HG03108 (cell line): Measurements from ENCODE around the gene TUBB2B.
"Not testable (repeated sequence)": the region's sequence is repeated elsewhere in the genome, so short reads cannot be mapped to it uniquely, and the experiment has no call there.

Experiments
- ATAC-seq: cut with Tn5 transposase; IDR thresholded peaks from one replicate; pipeline ENCODE4 v1.9.1; 2021; ENCODE audit warnings: moderate library complexity; ENCODE audit not compliant: unreplicated experiment

The TUBB2B gene

GRCh38 chr6:3258720-3259490, 31.5 kb upstream of the TUBB2B start, which contains the start of gene PSMG4:
Gene PSMG4, plus strand, starts transcription at chr6:3258947. Its CDS starts 76 bp downstream, at chr6:3259023.
- peak; percentile 61 for ATAC-seq

GRCh38 chr6:3258201-3258600, 30.7 kb upstream of the TUBB2B start:
- no peak for ATAC-seq

- no peak for ATAC-seq
Observed at GRCh38 chr6:3253597-3253961, 26.1 kb upstream of the TUBB2B start.

GRCh38 chr6:3252861-3253596, 25.6 kb upstream of the TUBB2B start:
- ATAC-seq: no peak

DNA sequence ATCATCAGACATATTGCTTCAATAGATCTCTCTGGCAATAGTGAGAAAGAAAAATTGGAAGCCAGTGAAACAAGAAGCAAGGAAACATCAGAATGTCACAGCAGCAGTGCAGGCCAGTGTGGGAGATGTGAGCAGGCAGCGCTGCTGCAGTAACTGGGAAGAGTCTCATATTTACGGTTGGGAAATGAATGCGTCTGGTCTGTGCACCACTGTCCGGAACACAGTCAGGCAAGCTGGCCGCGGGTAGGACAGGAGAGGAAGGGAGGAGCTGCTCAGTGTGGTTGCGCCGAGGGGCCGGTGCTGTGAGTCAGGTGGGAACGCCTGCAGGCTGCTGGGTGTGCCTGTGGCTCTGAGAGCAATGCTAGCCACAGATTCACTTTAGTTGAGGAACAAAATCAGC, 24.9 kb upstream of the TUBB2B start:
- ATAC-seq: no peak

GRCh38 chr6:3251462-3252314, 24.2 kb upstream of the TUBB2B start:
- ATAC-seq: peak; percentile 73

GRCh38 chr6:3250231-3250675, 22.8 kb upstream of the TUBB2B start:
- no peak for ATAC-seq

DNA sequence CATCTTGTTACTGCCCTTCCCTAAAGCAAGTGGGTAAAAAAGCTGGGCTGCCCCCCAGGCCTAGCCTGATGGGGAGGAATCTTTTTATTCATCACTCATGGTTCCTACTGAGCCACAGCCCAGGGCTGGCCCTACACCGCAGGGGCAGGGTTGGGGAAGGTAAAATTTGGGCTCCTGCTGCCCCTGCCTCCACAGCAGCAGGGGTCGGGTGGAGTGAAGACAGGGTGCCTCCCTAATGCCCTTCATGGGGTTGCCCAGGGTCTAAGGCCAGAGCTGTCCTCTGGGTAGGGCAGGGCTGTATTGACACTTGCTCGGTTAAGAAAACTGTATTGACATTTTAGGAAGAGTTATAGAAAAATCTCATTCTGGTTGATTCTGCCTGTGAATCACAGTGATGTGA, 22.4 kb upstream of the TUBB2B start:
- ATAC-seq: no peak

DNA sequence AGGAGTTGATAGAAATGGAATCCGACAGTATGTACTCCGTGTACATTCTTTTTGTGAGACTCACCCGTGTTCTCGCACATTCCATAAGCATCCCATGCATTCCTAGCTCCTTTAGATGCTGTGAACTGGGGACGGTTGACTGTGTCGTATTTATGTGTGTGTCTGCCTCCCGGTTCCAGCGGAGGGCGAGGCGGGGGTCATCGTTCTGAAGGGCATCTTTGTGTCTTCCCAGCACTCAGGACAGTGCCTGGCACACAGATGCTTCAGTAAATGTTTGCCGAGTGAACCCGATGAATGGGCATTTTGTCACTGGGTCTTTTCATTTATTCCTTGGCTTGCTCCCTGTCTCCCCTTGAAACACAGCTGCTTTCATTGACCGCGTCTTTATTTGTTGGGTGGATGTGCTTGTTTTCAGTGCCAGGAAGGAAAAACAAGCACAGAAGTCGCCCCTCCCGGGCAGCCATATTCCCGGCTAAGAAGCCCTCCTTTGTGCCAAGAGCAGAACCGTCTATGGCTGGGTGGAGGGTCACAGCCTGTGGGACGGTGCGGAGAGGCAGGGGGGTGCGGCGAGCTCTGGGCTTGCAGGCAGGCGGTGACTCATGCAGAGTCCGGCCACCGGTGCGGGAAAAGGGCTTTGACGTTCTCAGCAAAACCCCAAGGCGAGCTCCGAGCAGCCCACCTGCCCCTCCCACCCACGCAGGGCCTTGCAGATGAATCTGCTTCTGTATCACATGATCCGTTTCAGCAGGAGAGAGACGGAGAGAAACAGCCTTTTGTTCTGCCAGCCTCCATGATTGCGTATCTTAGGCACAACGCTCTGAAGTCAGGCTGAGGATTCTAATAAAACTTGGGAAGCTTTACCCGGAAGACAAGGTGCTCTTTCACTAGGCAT, 20.0 kb upstream of the TUBB2B start:
- no peak for ATAC-seq

GRCh38 chr6:3245216-3245615, 17.8 kb upstream of the TUBB2B start:
- ATAC-seq: no peak

DNA sequence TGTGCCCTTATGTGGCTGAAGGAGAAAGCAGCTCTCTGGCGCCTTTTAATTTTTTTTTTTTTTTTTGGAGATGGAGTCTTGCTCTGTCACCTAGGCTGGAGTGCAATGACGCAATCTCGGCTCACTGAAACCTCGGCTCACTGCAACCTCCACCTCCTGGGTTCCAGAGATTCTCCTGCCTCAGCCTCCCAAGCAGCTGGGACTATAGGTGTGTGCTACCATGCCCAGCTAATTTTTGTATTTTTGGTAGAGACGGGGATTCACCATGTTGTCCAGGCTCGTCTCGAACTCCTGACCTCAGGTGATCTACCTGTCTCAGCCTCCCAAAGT, 17.3 kb upstream of the TUBB2B start:
- not testable (repeated sequence) for ATAC-seq

DNA sequence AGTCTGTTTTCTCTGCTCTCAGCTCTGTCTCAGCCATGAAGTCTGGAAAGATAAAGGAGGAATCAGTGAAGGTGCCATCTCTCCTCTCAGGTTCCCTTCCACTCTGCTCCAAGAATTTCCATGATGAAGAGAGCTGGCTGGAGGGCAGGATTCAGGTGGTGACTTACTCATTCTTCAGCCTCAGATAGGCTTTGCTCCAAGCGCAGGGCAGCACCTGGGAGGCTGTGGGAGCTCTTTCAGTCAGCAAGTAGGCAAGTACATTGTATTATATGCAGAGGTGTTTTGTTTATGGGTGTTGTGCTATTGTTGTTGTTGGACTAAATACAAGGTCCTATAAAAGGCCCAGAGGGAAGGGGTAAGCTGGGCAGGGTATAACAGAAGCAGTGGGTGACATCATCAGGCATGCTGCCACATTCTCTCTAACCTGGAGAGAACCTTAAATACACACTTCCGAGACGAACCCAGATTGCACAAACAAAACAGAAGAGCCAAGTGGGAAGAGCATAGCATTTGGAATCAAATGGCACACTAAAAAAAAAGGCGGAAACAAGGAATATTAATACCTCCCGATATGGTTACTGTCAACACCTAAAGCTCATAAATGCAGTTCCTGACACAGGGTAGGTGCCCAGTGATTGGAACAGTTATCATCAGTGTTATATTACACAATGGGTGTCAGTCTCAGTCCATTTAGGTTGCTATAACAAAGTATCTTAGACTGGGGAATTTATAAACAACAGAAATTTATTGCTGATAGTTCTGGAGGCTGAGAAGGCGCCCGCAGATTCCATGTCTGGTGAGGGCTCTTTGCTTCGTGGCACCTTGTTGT, 16.8 kb upstream of the TUBB2B start:
- no peak for ATAC-seq

DNA sequence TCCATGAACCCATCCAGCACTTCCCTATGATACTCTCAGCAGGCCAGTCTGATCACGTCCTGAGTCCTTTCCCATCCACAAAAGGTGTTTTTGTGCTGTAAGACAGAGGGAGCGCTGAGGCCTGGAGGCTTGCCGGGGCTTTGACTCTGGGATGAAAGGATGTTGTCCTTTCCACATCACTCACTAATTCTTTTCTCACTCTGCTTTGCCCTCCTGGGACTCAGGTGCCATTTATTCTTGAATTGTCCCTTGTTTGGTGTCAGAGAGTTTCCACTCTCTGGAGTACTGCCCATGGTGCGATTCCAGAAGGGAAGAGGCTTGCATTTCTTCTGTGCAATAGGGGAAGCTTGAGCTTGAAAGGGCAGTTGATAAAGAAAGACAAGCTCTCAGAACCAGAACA, 15.3 kb upstream of the TUBB2B start:
- no peak for ATAC-seq

GRCh38 chr6:3241745-3242144, 14.3 kb upstream of the TUBB2B start:
- ATAC-seq: not testable (repeated sequence)

GRCh38 chr6:3240595-3240994, 13.1 kb upstream of the TUBB2B start:
- ATAC-seq: no peak

GRCh38 chr6:3239110-3239830, 11.8 kb upstream of the TUBB2B start:
- no peak for ATAC-seq

DNA sequence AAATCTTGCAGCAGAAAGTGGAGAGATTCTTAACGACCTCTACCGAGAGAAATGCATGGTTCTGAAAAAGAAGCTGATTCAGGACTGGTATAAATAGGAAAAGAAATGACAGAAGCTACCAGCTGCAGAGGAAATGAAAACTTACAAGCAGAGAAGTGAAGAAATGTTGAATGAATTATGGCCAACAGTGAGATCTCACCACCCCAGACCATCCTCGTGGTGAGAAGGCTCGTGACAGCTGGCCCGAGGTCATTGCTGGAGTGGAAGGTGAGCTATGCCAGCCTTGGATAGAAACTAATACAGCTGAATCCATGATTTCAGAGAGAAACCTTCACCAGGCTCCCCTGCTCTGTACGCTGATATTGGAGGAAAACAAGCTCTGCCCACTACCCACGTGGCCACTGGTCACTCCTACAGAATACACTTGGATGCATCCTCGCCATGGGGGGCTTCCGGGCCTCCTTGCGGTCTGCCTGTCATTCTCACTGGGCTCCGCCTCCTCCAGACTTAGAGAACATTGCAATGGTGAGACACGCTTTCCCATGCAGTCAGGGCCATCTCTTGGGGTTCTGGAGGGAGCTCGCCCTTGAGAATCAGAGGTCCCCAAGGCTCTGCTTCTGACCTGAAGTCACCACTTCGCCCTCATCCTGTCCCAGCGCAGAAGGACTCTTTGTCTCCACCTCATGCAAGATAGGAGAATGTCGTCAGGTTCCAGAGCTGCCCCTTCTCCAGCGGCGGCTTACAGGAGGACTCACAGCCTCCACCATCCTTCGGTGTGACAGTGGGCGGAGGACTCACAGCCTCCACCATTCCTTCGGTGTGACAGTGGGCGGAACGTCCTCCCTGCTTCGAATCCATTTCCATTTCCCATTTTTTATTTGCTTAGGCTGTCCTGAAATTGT, 10.6 kb upstream of the TUBB2B start:
- no peak for ATAC-seq

DNA sequence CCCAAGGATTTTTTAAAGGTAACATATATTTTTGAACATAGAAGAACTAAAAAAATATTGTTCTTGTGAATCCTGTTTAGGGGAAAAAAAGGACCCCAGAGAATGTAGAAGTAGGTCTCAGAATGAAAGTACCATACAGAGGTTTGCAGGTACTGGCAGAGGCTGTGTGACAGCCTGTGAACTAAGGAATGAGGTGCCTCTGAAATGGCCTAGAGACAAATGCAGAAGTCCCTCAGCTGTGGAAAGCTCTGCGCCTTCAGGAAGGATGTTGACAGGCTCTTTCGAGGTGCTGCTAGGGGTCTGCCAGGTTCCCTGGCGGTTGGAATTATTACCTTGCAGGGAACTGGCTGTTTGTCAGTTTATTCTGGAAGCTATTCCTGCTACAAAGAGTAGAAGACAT, 8.6 kb upstream of the TUBB2B start:
- ATAC-seq: no peak
